Esophagus mucosa (tissue), 1 donor: ENCODE results near the gene OMP. TPM values are rescaled to one million over a fixed set of nuclear protein-coding genes. Genes with fewer than 3 reads are reported as not detected.
A peak's percentile ranks its signal among the peaks of the same experiment; 100 is the strongest.
"Not testable (repeated sequence)": the region's sequence is repeated elsewhere in the genome, so short reads cannot be mapped to it uniquely, and the experiment has no call there.

ENCODE experiments used
- ATAC-seq: fragments of 200-7000 bp; cut with Tn5 transposase; one replicate; pipeline ENCODE4 v1.9.1; 2020
- total RNA-seq: library from RNA; stranded (reverse); gene quantifications from one replicate; pipeline ENCODE4 v1.2.4, GENCODE V29; 2023
- donor health status: DM: yes; HTN: yes; CAD: no.

The OMP gene
- total RNA-seq, 1 donor from 2014 or later: not detected

DNA sequence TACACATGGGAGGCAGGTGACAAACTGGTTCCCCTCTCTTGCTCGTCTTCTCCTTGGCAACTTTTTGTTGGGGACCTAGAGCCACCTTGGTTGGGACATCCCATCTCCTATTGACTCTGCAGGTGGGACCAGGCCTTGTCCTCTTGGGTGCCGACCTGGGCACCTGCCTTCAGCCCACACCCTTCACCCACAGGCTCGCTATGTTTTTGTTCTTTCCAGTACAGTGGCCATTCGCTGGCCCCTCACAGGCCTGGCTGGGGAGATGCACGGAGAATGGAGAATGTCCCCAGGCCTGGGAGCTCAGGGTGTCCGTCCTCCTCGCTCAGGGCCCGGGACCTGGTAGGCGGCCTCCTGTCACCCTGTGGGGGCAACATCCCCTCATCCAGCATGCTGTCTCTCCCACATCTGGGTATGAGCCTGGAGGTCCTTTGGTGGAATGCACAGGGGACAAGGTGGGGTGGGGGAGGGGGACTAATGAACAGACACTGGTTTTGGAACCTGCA lies 14.9 kb upstream of the OMP start:
- ATAC-seq: no peak

DNA sequence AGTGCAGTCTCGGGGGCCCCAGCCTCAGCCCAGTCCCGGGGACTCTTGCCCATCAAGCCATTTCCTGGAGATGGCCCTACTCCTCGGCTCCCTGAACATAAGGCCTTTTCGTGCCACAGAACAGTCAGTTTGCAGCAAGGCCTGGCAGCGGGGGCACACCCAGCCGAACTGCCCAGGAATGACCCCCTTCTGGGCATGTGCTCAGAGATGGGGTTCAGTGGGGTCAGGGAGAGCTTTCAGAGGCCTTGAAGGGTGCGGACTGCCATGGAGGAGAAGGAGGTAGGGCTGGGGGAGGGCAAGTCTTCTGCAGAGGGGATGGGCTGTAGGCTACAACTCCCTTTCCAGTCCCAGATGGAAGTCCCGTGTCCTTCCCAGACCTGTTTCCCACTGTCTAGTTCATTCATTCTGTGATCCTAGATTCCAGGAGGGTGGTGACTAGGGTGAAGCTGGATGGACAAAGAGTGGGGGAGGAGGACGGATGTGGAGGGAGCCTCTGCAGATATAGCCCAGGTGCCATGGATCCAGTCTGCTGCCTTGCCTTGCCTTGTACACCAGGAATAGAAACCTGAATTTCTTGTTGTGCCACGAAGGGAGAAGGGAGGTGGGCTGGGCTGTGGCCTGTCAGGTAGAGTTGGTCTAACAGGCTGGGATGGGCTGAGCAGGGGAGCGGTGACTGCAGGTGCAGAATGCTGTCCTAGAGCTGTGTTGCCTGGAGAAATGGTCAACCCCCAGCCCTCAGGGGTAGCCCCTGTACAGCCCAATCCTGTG lies 14.2 kb upstream of the OMP start:
- peak; percentile 86 for ATAC-seq

DNA sequence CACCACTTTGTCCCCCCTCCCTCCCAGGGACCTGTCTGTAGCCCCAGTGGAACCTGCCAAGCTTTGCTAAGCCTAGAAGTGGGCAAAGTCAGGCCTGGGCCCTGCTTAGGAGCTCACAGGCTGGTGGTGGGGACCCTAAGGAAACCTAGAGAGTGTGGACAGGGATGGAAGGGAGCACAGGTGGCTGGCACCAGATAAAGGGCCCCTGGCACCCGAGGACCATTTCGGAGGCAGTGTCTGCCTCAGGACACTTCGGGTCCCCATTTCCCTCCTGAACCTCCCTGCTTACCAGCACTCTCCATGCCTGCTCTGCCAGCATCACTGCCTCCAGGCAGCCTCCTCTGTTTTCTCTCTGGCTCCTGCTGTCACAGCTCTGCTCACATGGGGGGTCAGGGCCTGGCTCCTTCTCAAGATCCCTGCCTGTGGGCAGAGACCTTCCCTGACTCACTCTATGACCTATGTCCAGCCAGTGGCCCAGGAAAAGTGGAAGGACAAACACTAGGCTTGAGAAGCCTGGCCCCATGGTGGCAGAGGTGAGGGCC lies 13.6 kb upstream of the OMP start:
- ATAC-seq: no peak

DNA sequence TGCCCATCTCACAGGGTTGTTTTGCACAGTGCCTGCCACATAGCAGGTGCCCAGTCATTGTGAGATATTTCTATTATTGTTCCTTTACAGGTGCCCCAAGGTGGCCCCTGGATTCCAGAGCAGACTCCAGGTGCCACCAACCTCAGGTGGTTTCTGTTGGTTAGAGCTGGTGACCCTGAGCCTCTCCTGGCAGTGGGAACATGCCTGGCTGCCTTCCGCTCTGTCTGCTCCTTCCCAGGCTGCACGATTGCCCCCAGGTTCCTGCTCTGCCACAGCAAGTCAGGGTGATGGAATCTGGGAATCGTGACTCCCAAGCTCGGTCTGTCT lies 12.6 kb upstream of the OMP start:
- ATAC-seq: no peak

DNA sequence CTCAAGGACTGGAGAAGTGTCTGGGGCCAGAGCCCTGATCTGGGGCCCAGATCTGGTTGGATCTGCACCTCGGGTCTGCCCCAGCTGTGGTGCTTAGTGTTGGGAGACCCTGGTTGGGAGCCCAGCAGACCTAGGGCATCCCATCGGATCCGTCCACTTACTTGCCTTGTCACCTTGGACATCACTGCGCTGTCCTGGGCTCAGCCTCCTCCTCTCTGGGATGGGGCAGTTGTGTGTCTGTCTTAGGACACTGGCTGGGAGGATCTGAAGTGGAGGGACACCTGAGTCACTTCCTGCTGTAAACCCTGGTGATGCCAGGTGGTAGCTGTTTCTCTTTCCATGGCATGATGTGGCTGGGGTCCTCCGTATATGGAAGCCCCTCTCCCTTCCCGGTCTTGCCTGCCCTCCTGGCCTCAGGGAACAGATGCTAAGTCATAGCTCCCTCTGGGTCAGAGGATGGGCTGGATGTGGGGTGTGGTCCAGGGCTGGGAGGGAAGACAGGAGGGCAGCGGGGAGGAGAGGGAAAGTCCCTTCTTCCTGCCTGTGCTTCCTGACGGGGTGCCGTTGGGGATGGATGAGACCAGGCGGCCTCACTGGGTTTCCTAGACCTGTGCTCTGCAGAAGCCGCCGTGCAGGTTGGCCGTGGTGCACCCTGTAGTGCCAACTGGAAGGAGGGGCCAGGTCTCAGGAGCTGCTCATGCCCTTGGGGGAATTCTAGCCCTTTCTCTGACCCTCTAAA lies 12.1 kb upstream of the OMP start:
- ATAC-seq: peak; percentile 5

DNA sequence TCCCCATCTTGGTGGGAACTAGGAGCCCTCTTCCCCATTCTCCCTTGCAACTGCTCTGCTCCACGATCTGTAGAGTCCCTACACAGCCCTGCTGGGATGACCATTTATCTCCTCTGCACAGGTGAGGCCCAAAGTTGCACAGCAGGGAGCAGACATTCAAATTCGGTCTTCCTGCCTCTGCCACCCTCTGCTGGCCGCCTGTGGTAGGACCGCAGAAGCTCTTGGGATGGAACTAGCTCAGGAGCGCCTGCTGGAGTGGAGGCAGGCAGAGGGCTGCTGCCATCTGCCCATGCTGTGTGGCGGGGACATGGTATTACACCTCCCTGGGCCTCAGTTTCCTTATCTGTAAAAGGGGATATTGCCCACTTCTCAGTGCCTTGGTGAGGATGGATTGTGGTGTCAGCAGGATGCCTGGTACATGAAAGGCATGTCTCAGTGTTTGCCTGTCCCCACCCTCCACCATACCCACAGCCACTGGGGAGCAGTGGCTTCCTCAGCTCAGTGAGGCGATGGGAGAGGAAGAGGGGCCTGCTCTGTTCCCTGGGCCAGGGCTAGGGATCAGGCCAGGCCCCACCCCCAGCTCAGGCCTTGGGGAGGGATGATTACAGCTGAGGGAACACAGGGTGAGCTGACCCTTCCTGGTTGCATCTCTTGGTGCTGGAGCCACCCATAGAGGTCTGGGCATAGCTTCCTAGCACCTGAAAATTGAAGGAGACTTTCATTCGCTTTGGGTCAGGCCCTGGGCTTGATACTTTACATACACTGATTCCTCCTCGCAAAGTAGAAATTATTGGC lies 11.3 kb upstream of the OMP start:
- peak; percentile 76 for ATAC-seq

DNA sequence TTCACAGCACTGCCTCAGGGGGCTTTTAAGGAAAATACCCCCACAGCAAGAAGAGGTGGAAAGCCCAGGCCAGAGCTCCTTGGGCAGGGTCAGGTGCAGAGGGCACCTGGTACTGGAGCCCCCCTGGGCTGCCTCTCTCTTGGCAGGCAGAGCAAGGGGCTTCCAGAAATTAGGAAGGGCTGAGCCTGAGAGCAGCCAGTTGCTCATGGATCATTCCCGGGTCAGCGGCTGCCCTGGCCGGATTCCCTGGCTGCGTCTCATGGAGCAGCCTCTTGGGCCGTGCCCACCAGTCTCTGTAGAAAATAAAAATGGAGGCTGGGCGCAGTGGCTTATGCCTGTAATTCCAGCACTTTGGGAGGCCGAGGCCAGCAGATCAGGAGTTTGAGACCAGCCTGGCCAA lies 10.3 kb upstream of the OMP start:
- ATAC-seq: no peak

DNA sequence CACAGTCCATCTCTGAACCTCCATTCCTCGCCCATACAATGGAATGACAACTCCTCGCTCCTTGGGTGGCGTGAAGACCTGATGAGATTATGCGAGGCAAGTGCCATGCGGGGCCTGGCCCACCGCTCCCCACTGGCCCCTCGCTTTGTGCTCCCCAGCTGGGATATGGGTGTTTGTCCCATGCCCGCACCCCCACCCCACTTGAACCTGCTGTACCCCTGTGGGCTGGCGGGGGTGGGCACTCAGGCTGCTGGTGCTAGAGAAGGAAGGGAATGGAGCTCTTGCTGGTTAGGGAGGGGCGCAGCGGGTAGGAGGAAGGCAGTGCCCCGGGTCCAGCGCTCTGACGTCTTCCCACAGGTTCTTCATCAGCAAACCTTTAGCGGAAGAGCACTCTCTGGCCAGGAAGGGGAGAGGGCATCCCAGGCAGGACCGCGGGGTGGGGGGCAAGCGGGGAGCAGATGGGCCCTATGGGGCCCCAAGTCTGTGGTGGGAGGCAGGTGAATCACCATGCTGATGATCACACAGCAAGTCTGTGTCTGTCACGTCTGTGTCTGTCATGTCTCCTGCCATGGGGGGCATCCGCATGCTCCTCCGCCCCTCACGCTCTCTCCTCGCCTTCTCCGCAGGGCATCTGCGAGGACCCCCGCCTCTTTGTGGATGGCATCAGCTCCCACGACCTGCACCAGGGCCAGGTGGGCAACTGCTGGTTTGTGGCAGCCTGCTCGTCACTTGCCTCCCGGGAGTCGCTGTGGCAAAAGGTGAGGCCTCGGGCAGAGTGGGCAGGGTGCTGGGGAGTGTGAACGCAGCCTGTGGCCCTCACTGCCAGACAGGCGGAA lies 9.4 kb upstream of the OMP start:
- ATAC-seq: no peak

DNA sequence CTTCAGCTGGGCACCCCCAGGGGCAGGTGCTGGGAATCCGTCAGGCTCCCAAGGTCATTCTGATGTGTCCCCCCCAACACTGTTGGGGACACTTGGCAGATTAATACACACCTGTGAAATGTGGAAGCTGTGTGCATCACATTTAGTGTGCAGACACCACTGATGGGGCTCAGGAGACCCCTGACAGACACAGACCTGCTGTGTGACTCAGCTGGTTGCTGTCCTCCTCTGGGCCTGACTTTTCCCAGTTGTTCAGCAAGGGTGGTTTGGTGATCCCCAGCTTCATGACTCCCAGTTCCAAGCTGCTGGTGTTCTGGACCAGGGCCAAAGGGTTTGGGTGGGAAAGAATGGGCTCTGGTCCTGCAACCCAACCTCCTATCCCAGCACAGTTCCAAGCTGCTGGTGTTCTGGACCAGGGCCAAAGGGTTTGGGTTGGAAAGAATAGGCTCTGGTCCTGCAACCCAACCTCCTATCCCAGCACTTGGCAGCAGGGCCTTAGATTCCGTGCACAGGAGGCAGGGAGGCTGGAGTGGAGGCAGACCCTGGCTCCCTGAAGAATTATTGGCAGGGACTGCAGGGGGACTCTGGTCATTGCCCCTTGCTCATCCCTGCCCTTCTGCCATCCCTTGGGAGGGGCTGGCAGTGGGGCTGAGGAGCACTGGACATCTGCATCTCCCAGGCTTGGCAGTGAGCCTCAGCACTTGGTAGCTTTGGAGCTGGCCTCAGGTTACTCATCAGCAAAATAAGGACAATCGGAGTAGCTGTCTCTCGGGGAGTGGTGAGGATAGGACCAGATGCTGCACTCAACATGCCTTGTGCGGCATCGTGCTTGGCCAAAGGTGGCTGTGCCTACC lies 8.4 kb upstream of the OMP start:
- ATAC-seq: no peak

DNA sequence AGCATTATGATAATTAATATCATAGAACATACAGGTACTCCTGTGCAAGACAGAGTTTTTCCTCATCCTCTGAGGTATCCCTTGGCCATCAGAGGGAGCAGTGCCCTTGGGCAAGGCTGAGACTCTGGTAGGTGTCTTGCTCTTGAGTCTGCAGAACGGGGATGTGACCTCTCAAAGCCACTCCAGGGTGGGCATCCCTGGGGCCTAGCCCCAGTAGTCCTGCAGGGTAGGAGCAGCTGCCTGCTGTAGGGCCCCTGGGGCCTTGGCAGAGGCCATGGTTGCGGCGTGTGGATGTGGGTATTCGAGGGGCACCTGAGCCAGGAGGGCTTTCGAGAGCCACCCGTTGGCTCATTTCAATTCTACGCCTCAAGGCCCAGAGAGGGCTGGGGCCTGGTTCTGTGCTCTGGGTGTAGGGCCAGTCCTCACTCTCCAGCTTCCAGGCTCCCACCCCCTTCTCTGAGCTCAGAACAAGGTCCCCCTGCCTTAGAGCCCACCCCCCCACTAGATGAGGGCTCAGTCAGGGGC lies 7.7 kb upstream of the OMP start:
- no peak for ATAC-seq

DNA sequence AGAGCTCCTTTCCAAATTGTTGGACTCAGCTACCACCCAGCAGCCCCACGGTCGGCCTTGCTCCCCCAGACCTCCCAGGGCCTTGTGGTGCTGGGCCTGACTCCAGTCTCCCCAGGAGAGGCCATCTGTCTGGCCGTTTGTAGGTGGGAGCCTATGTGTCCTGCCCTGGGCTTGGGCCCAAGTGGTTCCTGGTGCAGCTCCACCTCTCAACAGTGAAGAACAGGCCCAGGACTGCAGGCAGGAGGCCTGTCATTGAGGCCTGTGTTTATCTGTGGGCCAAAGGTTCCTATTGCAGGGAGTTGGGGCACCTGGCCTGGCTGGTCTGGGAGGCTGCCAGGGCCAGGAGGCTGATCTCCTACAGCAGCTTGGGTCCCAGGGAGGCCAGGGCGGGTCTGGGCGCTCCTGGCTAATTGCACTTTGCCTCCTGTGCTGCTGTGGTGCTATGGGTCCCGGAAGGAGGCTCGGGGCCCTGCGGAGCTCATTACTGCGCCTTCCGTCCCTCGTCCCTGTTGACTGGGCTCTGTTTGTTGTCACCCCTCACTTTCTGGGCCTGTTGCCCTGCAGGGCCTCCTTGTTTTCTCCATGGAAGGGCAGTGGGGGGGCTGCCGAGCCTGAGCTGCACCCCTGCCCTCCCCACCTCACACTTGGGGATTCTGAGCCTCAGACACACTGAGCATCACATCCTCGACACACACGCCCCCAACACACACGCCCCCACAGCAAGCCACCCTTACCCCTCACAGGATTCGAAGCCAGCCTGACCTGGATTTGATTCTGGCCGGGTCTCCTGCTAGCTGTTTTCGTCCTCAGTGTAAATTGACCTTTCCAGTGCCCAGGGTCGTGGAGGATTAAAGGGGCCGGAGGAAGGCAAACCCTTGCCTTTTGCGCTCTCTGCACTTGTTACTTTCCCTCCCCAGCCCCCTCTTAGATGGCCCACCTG lies 6.8 kb upstream of the OMP start:
- no peak for ATAC-seq

DNA sequence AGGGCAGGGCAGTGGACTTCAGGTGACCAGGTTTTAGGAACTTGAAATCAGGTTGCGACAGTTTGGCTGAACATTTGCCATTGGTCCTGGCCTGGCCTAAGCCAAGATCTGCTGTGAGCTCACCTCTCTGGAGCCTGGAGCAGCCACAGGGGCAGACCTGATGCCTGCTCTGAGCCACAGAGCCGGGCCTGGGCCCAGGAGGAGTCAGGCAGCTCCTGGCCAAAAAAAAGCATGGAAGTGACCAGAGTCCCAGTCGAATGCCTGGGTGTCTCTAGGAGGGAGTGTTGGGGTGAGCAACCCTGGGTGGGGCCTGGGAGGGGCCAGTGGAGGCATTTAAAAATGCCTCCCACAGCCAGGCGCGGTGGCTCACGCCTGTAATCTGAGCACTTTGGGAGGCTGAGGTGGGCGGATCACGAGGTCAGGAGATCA lies 6.0 kb upstream of the OMP start:
- ATAC-seq: peak; percentile 27

DNA sequence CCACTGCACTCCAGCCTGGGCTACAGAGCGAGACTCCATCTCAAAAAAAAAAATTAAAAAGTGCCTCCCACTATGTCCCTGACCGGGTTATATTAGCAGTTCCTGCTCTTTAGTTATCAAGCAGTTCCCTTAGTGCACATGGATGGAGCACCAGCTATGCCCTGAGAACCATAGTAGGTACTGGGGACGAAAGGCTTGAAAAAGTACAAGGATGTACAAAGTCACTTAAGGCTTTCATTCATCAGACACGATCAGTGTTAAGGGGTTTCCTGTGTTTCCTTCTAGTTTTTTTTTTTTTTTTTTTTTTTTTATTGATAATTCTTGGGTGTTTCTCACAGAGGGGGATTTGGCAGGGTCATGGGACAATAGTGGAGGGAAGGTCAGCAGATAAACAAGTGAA lies 5.5 kb upstream of the OMP start:
- not testable (repeated sequence) for ATAC-seq

DNA sequence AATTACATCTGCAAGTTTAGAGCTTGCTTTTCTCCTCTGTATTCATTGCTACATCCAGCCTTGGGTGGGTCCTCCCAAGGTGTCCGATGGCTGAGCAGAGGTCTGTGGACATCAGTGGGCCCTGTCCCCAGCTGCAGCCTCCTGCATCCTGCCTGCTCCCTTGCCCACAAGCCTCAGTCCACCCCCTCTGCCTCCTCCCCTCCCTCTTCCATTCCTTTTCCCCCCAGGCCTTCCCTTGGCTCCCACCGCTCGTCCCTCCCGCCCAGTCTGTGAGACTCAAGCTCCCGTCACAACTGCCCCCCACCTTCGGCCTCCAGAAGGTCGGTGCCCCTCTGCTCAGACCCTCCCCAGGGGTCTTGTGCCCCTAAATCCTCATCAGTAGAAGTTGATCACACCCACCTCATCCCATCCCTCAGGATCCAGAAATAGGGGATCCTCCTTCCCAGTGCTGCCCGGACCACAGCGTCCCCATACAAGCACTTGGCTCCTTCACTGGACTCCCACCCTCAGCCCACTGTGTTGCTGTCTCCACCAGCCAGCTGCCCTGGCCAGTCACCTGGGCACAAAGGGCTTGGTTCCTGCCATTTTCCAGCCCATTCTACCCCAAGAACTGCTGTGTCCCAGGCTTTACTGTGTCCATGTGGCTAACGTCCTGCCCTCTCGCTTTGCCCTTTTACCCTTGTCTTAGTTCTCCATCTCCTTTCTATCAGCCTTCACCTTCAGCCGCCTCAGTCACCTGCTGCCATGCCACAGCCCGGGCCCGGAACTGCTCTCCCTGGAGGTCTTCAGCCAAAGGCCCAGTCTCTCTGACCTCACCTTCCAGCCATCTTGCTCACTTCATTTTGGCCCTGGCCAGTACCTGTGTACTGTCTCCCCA lies 2.2 kb upstream of the OMP start:
- no peak for ATAC-seq

DNA sequence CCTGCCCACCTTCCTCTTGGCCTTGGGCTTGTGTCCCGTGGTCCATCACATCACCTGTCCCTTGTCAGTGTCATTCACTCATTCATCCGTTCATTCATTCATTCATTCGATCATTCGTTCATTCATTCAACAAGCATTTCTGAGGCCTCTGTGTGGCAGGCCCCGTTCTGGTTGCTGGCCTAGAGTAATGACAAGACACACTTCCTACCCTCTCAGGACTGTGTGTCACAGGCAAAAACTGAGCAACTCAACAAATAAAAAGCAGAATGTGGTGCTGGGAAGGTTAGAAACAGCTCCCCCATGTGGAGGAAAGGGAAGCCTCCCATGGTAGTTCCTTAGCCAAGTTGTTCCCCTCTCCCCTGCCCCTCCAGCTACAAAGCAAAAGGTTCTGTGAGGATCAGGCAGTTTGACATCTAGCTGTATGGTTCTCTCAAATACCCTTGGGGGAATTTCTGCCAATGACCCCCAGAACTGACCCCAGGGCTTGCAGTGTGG lies 1.6 kb upstream of the OMP start:
- peak; percentile 28 for ATAC-seq

DNA sequence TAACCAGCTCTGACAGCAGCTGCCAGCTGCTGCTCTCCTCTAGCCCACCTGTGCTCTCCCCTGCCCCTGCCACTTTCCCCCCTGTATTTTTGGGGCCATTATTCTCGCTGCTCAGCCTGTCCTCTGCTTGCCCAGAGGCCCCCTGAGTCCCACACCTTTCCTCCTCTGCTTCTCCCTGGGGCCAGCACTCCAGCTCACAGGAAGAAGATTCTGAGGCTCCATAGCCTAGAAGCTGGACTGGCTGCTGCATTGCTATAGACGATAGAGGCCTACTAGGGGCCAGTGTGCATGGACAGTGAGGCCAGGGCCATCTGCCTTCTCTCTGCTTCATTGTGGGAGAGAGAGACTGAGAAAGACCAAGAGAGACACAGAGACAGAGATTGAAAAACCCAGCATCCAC lies 679 bp downstream of the OMP start:
- ATAC-seq: no peak

DNA sequence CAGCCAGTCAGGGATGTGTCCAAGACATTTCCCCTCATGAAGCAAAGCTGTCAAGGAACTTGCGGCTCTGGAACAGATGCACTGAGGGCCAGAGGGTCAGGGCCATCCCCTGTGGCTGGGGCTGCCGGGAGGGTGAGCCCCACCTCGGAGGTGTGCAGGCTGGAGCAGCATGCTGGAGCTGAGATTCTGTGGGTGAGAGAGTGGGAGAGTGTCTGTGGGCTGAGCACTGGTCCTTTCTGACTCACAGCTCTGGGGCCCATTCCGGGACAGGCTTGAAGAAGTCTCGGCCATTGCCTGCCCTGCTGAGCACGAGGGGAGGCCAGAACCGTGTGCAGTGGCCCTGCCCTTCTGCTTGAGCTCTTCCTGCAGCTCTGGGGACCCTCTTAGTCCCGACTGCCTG lies 2.1 kb downstream of the OMP start:
- no peak for ATAC-seq

DNA sequence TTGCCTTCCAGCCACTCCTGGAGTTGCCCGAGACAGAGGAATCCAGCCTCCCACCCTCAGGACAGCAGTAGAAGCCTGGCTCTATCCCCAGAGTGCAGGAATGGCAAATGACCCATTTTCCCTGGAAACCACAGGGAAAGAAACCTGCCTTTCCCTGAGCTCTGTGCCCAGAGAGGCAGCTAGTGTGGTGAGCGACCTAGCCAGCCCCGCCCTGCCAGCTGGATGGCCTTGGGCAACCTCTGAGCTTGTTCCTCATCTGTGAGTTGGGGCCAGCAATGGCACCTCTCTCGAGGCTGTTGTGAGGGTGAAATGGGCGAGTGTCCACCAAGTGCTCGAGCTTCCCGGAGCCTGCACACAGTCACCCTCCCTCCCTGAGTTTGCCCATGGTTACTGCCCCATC lies 3.7 kb downstream of the OMP start:
- no peak for ATAC-seq
